ENCODE results near the gene CACNB3.
A peak's percentile ranks its signal among the peaks of the same experiment; 100 is the strongest.

- TF ChIP-seq CTCF (conservative IDR thresholded peaks at IDR 0.05 in 1 of 2, IDR thresholded peaks at IDR 0.05 in 1 of 2; ENCODE audit: low read depth in 1 of 2, low read length in 2 of 2) (peak; percentile 73 to 99), EZH2 (IDR thresholded peaks at IDR 0.05; ENCODE audit: low read length, missing control alignments) (no peak)
Observed at GRCh38 chr12:48814262-48815125, 3.8 kb upstream of the CACNB3 start.

Data from fibroblast of lung (primary cell).